Stimulated activated CD4-positive, alpha-beta T cell treated with anti-CD3 and anti-CD28 coated beads, Interleukin-15, amount 100 ng/mL, for 1 hour (primary cell): ENCODE results near the gene DBN1.

Experiments
- DNase-seq, 2 donors: peaks; one replicate each; pipeline ENCODE4 v3.0.0-alpha.2; 2020; ENCODE audit warnings: low read depth in 1 of 2, low spot score in 1 of 2

The DBN1 gene

DNA sequence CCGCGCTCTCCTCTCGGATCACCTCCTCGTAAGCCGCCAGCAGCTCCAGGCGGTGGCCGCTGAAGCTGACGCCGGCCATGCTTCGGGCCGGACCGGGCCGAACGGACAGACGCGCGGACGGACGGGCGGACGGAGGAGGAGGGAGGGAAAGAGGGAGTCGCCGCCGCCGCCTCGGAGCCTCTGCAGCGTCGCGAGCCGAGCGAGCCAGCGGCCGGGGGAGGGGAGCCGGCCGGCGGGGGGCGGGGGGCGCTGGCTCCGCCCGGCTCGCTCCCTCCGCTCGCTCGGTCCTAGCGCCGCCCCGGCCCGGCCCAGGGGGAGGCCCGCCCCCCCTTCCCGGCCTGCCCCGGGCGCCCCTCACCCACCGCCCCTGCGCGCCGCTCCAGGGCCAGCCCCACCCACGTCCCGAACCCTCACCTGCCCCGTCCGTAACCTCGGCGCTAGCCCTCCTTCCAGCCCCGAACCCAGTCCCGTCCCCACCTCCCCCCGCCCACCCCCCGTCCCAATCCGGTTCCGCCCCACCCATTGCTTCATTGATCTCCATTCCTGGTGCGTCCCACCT, at the start of gene DBN1:
Gene DBN1, minus strand, starts transcription at position 192 of the 559 bp plus-strand sequence. Its CDS starts 113 bp downstream, at position 79.
- DNase-seq: no peak

DNA sequence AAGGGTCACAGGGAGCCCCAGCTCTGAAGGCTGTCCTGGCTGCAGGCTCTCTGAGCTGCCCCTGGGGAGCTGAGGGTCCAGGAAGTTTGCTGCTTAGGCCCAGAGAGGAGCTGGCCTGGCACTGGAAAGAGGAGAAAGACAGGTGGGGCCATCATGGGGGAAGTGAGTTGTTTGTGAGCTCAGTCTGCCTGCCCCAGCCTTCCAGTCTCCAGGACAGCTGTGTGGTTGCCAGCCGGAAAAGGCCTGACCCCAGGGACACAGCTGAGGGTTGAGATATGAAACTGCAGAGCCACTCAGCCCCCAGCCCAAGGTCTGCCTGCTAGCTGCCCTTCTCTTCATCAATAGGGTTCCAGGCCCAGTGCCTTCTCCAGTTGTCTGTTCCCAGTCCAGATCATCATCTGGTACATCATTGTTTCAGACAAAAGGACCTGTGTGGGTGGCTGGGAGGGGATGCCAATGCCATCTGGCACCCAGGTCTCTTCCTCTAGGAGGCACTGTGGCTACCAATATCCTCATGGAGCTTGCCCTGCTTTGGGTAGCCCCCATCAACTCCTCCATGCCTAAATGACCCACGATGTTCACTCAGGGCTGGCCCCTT, 47.6 kb upstream of the DBN1 start:
- DNase-seq: no peak

DNA sequence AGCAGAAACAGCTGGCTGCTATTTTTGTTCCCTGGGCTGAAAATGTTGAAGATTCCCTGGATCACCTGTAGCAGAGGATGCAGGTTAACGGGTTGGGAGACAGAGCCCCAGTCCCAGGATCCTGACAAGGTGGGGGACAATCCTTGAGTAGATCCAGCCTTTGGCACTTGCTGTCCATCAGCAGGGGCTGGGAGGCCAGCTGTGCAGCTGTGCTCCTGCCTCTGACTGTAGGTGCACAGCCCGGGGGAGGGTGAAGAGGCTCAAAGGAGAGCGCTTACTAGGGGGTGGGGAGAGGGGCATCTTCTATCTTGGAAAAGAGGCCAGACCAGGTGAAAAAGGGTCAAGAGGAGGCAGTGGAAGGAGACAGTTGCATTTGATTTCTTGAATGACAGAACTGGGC, 46.8 kb upstream of the DBN1 start:
- DNase-seq: no peak

DNA sequence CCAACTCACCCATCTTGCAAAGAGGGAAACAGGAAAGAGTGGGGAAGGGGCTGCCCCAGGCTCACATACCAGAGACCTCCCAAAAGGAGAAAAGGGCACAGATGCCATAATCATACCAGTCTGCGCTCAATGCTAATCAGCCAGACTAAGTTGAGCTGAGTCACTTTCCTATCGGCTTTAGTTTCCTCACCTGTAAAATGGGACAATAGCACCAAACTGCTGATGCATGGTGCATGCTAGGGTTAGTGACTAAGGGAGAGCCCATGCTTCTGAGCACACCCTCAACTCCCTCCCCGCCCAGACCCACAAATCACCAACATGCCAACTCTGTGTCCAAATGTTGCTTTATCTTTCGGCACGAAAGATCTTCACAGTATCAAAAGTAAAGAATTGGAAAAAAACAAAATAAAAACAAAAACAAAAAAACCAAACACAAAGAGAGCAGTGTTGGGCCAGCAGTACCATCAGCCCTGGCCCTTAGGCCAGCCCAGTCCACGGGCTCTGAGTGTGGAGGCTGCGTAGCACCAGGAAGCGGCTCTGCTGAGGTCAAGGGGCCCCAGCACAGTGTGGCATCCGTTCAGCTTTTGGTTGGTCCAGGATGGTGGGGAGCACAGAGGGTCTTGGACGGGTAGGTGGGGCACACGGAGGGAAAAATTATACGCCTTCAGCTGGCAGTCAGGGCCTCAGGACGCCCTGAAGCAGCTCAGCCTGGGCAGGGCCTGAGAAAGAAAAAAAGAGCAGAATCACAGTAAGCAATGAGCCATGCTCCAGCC, 46.2 kb upstream of the DBN1 start:
- DNase-seq: no peak

DNA sequence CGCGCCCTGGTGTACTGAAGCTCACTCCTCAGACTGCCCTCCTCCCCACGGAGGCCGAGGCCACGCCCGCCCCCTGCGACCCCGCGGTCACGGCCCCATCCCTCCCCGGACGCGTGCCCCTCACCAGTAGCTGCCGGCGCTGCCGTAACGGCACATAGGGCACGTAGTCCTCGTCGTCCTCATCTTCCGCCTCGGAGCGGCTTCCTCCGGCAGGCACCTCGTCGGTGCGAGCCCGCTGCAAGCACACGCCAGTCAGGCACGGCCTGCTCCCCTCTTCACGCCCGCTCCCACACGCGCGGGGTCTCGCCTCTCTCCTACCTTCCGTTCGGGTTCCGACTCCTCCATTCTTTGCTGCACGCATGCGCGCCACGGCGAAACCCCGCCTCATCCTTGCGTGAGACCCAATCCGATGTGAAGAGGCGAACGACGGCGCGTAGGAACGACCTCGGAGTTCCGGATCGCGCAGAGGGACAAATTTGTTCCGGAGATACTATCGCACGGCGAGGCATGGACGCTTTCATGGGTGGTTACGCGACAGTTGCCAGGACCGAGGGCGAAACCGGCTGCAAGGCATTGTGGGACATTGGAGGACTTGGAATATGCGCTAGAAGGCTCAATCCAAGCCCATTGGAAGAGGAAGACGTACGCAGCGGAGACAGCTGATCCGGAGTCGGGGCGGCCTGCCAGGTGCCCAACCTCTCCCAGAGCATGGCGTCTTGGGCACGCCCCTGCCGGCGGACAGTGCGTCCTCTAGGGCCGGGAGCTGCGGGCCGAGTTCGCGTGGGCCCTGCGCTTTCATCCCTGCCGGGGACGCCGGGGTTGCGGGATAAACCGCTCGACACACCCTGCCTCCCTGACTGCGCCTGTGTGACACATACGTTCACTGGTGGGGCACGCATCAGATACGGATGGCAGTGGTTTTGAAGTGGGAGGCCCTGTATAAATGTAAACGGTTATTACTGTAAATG, 43.5 kb upstream of the DBN1 start, which contains the start of gene DDX41:
Gene DDX41, minus strand, starts transcription at position 361 of the 968 bp plus-strand sequence. Its CDS starts 16 bp downstream, at position 345.
- DNase-seq: peak; percentile 88 to 91

DNA sequence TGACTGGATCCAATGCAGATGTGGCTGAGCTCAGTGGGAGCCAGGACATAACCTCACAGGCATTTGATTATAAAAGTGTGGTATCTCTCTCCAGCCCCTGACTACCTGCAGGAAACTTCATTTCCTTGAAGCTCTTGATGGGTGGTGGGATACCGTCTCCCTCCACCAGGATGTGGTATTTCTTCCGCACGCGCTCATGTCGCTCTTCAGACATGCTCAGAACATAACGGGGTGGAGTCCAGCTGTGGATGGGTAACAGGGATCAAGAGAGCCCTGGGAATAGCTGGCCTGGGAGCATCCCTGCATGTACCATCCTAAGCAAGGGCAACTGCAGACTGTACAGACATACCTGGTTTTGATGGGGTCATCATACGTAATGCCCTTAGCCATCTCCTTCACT, 42.1 kb upstream of the DBN1 start:
- DNase-seq: no peak

DNA sequence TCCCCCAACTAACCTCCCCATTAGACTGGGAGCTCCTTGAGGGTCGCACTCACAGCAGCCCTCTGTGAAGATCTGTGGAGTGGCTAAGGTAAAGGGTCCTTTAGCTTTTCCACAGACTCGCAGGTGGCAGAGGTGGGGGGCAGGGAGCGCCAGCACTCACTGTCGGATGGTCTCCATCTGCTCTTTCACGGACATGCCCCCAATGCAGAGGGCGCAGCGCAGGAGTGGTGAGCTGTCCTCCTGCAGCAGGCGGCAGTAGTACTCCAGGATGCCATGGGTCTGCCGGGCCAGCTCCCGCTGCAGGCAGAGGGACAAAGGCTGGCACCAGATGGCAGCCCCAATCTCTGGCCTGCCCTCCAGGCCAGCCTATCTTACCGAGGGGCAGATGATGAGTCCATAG, 41.1 kb upstream of the DBN1 start:
- no peak for DNase-seq

DNA sequence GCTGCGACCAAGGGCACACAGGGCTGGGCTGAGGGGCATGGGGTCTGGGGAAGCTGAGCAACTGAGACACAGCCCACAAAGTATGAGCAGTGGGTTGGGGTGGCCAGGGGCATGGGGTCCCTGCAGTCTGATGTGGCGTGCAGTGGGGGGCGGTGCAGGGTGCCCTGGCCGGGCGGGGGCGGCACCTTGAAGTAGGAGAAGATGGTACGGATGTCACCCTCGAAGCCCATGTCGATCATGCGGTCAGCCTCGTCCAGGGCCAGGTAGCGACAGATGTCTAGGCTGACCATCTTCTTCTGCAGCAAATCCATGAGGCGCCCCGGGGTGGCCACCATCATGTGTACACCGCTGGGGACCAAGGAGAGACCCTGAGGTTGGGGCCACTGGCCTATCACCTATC, 40.1 kb upstream of the DBN1 start:
- DNase-seq: no peak

DNA sequence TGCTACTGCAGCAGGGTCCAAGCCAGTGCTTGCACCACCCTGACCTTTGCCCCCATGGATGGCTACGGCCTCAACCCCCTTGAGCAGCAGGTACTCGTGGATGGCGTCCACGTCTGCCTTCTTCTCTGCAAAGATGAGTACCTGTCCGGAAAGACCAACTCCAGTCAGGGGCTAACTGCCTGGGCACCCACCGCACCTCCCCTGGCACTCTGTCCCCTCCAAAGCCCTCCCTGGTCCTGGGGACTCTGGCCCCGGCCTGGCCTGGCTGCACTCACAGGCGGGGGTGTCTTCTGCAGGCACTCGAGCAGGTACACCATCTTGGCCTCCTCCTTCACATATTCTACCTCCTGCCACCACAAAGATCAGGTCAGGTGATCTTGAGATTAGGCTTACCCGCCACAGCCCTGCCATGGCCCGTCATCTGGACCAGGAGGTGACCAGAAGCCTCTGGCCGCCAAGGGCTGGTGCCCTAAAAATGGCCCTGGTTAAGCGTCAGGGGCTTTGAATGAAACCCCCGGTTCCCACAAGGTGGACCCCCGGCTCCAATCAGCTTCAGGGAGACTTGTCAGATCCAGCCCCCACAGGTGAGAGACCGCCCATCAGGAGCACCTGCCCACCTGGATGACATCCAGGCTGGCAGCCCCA, 39.4 kb upstream of the DBN1 start:
- no peak for DNase-seq

DNA sequence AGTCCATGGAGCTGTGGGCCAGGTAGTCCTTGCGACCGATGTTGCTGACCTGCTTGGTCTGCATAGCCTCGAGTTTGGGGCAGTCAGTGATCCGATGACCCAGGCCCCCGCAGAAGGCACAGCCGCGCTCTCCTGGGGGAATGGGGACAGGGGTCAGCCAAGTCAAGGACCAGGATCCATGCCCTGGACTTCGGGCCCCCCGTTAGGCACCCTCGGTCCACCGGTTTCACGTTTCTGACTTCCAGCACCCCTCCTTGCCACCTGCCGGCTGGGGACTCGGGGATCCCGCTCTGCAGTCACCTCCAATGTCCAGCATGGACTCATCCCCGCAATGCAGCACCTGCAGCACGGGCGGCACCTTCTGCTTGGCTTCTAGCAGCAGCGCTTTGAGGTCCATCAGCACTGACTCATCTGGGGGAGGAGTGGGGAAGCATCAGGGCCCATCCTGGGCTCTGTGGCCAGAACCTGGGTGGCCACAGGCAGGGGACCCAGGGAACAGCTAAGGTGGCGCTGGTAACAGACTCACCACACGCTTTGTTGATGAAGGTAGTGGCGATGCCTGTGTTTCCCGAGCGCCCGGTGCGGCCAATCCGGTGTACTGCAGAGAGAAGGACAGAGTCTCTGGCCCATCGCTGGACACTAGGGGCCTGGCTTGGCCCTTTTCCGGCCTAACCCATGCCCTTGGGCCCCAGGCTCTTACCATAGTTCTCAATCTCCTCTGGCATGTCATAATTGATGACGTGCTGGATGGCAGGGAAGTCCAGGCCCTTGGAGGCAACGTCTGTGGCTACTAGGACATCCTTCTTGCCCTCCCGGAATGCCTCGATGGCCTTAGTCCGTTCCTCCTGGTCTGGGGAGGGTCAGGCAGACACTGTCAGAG, 38.6 kb upstream of the DBN1 start:
- no peak for DNase-seq

DNA sequence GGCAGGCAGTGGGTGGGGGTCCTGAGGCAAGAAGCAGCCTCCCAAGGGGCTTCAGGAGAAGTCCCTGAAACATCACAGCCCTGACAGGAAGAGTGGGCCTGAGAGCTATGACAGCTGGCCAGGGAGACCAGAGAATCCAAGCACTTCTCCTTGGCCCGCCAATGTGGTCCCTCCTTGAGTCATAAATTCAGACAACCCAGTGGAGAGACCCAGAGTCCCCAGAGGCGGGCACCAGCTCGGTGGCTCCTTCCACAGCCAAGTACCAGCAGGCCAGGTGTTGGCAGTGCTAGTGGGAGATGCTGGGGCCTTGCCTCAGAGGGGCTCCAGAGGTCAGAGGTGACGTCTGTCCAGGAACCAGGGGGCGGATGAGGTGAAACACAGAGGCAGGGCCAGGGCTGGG, 37.7 kb upstream of the DBN1 start:
- no peak for DNase-seq

DNA sequence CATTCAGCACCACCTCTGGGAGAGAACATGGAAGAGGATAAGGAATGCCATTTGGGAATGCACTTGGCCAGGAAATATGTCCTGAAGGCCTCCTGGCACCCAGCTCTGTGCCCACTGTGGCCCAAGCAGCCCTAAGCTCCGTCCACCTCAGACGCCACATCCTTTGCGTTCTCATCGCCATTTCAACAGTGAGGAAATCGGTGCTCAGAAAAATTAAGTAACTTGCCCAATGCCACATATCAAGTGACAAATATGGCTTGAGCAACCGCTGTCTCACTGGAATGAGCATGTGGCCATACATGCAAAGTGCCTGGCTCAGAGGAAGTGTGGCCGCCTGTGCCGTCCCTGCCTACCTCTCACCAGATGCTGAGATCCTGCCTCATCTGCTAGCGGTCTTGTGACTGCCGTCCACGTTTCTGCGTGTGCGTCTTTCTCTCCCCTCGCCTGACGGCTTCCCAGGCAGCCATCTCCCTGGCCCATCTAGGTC, 37.2 kb upstream of the DBN1 start:
- no peak for DNase-seq

DNA sequence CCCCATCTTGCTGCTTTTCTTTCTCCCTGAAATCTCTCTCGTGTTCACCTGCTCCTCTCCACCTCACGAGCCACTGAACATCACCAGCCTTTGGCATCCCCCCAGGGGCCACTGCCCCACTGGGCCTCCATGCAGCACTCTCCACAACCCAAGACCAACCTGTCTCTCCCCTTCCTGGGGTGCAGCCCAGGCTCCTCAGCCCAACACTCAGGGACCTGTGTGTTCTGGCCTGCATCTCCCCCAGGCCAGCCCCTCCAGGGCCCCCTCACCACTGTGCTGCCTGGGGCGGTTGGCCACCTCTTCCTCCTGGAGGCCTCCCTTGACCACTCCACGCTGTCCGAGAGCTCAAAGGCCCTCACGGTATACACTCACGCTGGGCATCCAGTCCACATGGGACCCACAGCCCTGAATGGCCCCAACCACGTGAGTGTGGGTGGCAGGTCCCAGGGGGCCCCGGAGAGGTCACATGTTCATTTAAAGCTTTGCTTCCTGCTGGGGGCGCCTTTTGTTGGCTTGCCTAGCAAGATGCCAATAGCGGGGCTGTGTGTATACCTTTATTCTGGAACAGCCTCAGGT, 36.6 kb upstream of the DBN1 start:
- DNase-seq: no peak

DNA sequence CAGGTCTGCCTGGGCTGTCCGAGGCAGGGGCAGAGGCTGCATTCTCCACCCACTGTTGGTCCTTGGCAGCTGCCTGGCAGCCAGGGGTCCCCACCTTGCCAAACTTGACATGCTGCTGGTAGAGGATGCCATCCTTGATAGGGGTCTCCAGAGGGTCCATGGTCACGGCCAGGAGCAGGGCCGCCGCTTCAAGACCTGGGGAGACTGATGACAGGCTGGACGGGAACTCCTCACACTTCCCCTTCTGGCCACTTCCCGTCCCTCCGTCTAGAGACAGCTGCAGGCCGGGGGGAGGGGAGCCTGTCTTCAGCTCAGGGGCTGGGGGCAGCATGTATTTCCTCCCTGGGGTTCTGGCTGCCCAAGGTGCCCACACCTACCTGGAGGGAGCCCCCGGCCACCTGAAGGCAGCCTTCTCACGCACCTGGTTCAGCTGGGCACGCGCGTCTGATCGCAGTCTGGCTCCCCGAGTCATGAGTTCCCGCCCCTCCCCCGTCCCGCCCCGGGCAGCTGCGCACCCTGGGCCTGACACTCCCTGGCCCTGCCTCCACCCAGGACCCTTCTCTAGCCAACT, 36.0 kb upstream of the DBN1 start, which contains the start of gene DOK3:
Gene DOK3, minus strand, starts transcription at position 446 of the 571 bp plus-strand sequence. Its CDS starts 286 bp downstream, at position 160.
- DNase-seq: no peak

DNA sequence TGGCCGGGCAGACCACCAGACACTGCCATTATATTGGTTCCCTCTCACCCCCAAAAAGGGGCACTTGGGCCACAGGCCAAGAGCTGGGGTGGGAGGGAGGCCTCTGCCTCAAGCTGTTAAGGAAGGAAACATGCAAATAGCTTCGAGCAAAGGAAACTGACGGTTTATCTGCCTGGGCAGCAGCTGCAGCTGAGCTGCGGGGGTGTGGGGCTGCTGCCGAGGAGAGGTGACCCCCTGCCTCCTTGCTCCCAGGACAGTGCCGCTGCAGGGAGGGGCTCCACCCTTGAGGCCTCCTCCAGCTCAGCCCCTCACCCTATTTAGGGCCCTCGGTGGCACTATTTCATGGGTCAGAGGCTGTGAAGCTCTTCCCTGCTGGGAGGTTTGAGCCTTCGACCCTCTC, 35.4 kb upstream of the DBN1 start:
- no peak for DNase-seq

DNA sequence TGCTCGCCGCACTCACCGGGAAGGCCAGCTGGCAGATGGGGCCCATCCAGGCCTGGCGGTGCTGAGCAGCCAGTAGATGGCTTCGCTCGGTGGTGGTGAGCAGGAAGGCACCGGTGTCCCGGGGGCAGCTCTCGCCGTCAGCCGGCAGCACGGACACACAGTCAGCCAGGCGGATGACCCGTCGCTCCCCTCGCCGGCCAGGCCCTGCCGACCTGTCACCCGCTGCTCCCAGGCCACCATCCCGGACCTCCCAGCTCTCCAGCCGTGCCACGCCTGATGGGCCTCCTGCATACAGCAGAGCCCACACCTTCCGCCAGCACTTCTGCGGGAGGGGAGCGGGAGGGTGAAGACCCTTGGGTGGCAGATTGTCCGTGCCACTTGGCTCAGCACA, 34.8 kb upstream of the DBN1 start:
- DNase-seq: no peak

DNA sequence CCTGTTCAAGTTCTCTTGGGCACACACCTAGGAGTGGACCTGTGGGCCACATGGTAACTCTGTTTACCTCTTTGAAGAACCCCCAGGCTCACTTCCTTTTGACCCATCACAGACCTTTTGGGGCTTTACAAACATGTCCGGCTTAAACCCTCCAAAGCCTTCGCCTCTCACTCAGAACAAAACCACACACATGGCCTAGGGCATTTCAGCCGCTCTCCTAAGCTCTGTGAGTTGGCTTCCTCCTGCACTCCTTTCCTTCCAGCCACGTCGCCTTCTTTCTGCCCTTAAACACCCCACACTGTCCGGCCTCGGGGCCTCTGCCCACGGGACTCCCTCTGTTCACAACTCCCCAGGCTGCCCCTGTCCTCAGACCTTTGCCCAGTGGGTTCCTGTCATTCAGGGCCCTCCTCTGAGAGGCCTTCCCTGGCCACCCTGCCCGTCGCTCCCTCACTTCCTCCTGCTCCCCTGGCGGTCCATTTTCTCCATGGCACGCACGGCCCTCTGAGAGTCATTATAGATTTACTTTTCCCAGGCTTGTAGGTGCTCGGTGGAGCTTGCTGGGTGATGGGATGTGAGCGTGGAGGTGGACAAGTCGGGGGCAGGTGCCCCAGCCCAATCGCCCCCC, 34.3 kb upstream of the DBN1 start:
- DNase-seq: no peak

DNA sequence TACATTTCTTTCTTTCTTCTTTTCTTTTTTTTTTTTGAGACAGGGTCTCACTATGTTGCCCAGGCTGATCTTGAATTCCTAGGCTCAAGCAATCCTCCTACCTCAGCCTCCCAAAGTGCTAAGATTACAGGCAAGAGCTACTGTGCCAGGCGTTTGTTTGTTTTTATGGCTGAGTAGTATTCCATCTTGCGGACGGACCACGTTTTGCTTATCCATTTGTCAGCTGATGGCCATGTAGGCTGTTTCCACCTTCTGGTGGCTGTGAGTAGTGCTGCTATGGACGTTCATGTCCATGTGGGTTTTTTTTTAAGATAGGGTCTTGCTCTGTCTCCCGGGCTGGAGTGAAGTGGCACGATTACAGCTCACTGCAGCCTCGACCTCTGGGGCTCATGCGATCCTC, 33.7 kb upstream of the DBN1 start:
- no peak for DNase-seq
